ENCODE data around the gene DNASE1L1. TPM values are rescaled to one million over a fixed set of nuclear protein-coding genes. Genes with fewer than 3 reads are reported as not detected.

Gene DNASE1L1
- total and polyA plus RNA-seq, 2 of the 13 experiments (the other 11 are each of a cell fraction or from before 2014, with no cell fraction given), result 4.7 to 12.3 TPM

- TF ChIP-seq FUBP1 (CRISPR knock-in tag; IDR thresholded peaks at IDR 0.05; ENCODE audit: borderline replicate concordance), result no peak
- no peak for TF ChIP-seq ZNF615 (CRISPR knock-in tag; IDR thresholded peaks at IDR 0.05; ENCODE audit: borderline replicate concordance)
- TF ChIP-seq NFIB (CRISPR knock-in tag; IDR thresholded peaks at IDR 0.05; ENCODE audit: borderline replicate concordance), result no peak
- TF ChIP-seq ZFX (CRISPR knock-in tag; IDR thresholded peaks at IDR 0.05; ENCODE audit: low read depth), result peak; percentile 56; the same call in 1 of the 2 replicates
- TF ChIP-seq PCBP2 (optimal IDR thresholded peaks at IDR 0.05; ENCODE audit: low read depth, low read length, poor library complexity, severe bottlenecking), result no peak
- no peak for TF ChIP-seq ZFAT (CRISPR knock-in tag; conservative IDR thresholded peaks at IDR 0.05)
- no peak for TF ChIP-seq ARNTL (CRISPR knock-in tag; IDR thresholded peaks at IDR 0.05)
- peak; percentile 62; the same call in 1 of the 2 replicates for TF ChIP-seq RARA (CRISPR knock-in tag; IDR thresholded peaks at IDR 0.05)
- TF ChIP-seq CBX1 (IDR thresholded peaks at IDR 0.05; ENCODE audit: low read depth), result no peak
- no peak for TF ChIP-seq BATF2 (CRISPR knock-in tag; IDR thresholded peaks at IDR 0.05)
- TF ChIP-seq ZNF740 (CRISPR knock-in tag; IDR thresholded peaks at IDR 0.05), result no peak
- peak; percentile 86 for TF ChIP-seq NR2C2 (CRISPR knock-in tag; IDR thresholded peaks at IDR 0.05; ENCODE audit: borderline replicate concordance)
- TF ChIP-seq DPF2 (CRISPR knock-in tag; IDR thresholded peaks at IDR 0.05; ENCODE audit: borderline replicate concordance, low read depth), result 0 out of 2 replicates have a peak, but pooled peaks have one; percentile 54
- TF ChIP-seq ZNF878 (CRISPR knock-in tag; IDR thresholded peaks at IDR 0.05), result no peak
- TF ChIP-seq MAX (IDR thresholded peaks at IDR 0.05), result peak; percentile 41; the same call in 1 of the 2 replicates
- TF ChIP-seq KMT2A (CRISPR knock-in tag; IDR thresholded peaks at IDR 0.05), result no peak
- no peak for TF ChIP-seq ZNF547 (CRISPR knock-in tag; IDR thresholded peaks at IDR 0.05)
- TF ChIP-seq ZSCAN21 (CRISPR knock-in tag; IDR thresholded peaks at IDR 0.05; ENCODE audit: borderline replicate concordance), result no peak
- no peak for TF ChIP-seq DZIP1 (CRISPR knock-in tag; IDR thresholded peaks at IDR 0.05)
- TF ChIP-seq REPIN1 (CRISPR knock-in tag; IDR thresholded peaks at IDR 0.05; ENCODE audit: borderline replicate concordance, low read depth), result no peak
- TF ChIP-seq NCOR1 (IDR thresholded peaks at IDR 0.05; ENCODE audit: borderline replicate concordance, low read length), result peak; percentile 34; the same call in 1 of the 2 replicates
- TF ChIP-seq ZNF556 (CRISPR knock-in tag; IDR thresholded peaks at IDR 0.05; ENCODE audit: borderline replicate concordance), result no peak
- TF ChIP-seq ZNF570 (CRISPR knock-in tag; IDR thresholded peaks at IDR 0.05; ENCODE audit: borderline replicate concordance), result no peak
Measured at GRCh38 chrX:154358829-154359228, 50.2 kb downstream of the DNASE1L1 start (continued).

Measured in HepG2 (cell line).